ENCODE results near the gene TRIM15. TPM values are rescaled to one million over a fixed set of nuclear protein-coding genes. Genes with fewer than 3 reads are reported as not detected.

TRIM15 gene
- polyA plus RNA-seq, 1 donor, result 51.7 TPM

DNA sequence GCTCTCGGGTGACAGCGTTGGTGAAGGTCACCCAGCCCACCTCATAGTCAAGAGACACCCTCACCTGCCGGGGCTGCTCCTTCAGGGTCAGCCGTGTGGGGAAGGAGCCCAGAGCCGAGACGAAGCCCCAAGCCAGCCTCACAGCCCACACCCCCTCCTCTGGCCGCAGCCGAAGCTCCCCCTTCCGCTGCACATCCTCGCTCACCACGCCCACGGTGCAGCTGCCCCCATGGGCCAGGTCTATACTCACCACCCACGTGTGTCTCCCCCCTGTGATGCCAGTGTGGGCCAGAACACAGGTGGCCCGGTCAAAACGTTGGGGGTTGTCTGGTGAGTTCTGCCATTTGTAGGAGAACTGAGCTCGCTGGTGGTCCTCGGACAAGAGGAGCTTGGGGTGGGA, 9.3 kb upstream of the TRIM15 start:
- Histone ChIP-seq H3K27ac (ENCODE audit: low read length) (peak overlapping the region; percentile 98), H3K4me1 (ENCODE audit: control insufficient read depth, insufficient read depth, low read length) (peaks cover 59% of the 10 kb centered on the region), H3K9me3 (ENCODE audit: control insufficient read depth, low read depth, low read length) (no peaks in the 10 kb centered on the region), H3K4me3 (ENCODE audit: low read length) (no peak overlapping the region), H3K27me3 (ENCODE audit: control insufficient read depth, insufficient read depth, low read length) (no peaks in the 10 kb centered on the region), H3K36me3 (ENCODE audit: control insufficient read depth, insufficient read depth, low read length) (no peaks in the 10 kb centered on the region)
- WGBS (ENCODE audit: insufficient coverage, low lambda C conversion rate), result no CpG with 5 or more reads among the region's 17 CpGs
- DNase-seq, result no peak

DNA sequence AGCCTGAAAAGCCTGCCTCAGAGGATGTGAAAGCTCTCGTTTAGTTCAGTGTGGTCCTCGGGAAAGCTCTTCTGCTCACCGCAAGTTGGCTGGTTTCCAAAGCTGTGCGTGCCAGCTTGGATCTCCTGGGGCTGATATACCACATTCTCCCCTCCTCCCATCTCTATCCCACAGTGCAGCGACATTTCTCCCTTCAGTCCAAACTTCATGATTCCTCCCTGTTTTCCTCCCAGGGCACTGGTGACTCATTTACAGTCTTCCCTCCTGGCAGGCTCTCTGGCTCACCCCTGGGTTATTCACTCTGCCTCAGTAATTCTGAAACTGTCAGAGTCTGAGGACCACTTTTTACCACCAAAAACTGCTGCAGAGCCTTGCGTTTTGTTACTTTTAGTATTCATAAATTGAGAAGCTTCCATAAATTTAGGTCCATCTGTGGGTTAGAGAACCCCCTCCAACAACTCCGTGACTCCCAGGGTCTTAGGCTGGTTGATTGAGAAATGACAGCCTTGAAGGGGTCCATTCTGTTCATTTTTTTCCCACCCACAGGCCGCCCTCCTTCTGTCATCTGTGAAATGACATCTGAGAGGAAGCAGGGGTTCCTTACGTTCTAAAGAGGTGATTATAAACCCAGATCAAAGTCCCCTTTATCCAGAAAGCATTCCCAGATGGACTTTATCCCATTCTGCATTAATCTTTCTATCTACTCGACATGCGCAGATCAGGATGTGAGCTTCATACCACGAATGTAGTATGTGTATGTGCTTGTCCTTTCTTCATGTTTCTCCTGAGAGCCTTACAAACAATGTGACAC, 8.4 kb upstream of the TRIM15 start:
- H3K27ac ChIP-seq (ENCODE audit: low read length), result peak overlapping the region; percentile 98
- no peaks in the 10 kb centered on the region for H3K27me3 ChIP-seq (ENCODE audit: control insufficient read depth, insufficient read depth, low read length)
- H3K4me1 ChIP-seq (ENCODE audit: control insufficient read depth, insufficient read depth, low read length), result peaks cover 59% of the 10 kb centered on the region
- no peaks in the 10 kb centered on the region for H3K36me3 ChIP-seq (ENCODE audit: control insufficient read depth, insufficient read depth, low read length)
- H3K4me3 ChIP-seq (ENCODE audit: low read length), result no peak overlapping the region
- WGBS (ENCODE audit: insufficient coverage, low lambda C conversion rate), result no CpG with 5 or more reads among the region's 12 CpGs
- peak; percentile 84 to 94 for DNase-seq
- no peaks in the 10 kb centered on the region for H3K9me3 ChIP-seq (ENCODE audit: control insufficient read depth, low read depth, low read length)

DNA sequence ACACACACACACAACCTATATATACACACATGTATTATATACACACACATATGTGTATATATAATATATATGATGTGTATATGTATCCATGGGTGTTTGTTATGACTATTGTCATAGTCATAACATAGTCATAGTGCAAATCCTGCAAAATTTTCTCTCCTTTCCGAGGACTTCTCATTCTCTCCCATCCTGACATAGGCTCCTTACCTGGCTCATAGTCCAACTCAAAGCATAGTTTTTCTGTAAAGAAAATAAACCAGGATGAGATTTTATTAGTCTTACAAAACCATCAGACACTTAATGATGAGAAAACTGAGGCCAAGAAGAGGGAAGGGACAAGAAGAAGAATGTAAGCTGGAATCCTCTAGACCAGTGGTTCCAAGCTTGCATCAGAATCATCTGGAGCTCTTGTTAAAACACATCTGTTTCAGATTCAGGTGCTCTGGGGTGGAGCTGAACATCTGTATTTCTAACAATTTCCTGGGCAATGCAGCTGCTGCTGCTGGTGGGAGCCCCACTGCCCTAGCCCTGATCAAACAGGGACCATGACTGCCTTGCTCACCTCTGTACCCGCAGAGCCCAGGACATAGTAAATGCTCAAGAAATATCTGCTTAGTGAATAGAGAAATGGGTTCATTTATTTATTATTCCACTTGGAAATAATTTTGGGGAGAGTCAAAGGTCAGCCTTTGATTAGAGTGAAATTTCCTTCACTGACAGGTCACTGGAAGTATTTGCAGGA, 7.7 kb upstream of the TRIM15 start:
- Histone ChIP-seq H3K27me3 (ENCODE audit: control insufficient read depth, insufficient read depth, low read length) (no peaks in the 10 kb centered on the region), H3K4me1 (ENCODE audit: control insufficient read depth, insufficient read depth, low read length) (peaks cover 58% of the 10 kb centered on the region), H3K4me3 (ENCODE audit: low read length) (no peak overlapping the region), H3K36me3 (ENCODE audit: control insufficient read depth, insufficient read depth, low read length) (no peaks in the 10 kb centered on the region), H3K27ac (ENCODE audit: low read length) (peak overlapping the region; percentile 98), H3K9me3 (ENCODE audit: control insufficient read depth, low read depth, low read length) (no peaks in the 10 kb centered on the region)
- DNase-seq, result no peak
- no CpG with 5 or more reads among the region's 2 CpGs for WGBS (ENCODE audit: insufficient coverage, low lambda C conversion rate)

DNA sequence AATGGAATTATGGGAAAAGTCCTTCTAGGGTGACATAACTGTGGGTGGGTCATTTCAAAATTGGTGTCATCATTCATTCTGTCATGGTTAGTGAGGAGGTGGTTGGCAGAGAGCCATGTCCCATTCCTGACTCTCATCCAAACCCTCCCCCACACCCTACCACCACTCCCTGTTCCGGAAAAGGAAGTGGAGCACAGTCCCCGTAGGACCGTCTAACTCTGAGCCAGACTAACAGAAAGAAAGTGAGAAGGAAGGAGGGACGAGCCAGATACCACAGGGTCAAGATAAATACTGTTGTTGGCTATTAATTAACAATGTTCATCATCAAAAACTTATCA, 7.1 kb upstream of the TRIM15 start:
- Histone ChIP-seq H3K9me3 (ENCODE audit: control insufficient read depth, low read depth, low read length) (no peaks in the 10 kb centered on the region), H3K27ac (ENCODE audit: low read length) (peak overlapping the region; percentile 98), H3K4me1 (ENCODE audit: control insufficient read depth, insufficient read depth, low read length) (peaks cover 52% of the 10 kb centered on the region), H3K36me3 (ENCODE audit: control insufficient read depth, insufficient read depth, low read length) (no peaks in the 10 kb centered on the region), H3K27me3 (ENCODE audit: control insufficient read depth, insufficient read depth, low read length) (no peaks in the 10 kb centered on the region), H3K4me3 (ENCODE audit: low read length) (no peak overlapping the region)
- peak; percentile 88 to 95 for DNase-seq
- WGBS (ENCODE audit: insufficient coverage, low lambda C conversion rate), result no CpG with 5 or more reads among the region's 4 CpGs

DNA sequence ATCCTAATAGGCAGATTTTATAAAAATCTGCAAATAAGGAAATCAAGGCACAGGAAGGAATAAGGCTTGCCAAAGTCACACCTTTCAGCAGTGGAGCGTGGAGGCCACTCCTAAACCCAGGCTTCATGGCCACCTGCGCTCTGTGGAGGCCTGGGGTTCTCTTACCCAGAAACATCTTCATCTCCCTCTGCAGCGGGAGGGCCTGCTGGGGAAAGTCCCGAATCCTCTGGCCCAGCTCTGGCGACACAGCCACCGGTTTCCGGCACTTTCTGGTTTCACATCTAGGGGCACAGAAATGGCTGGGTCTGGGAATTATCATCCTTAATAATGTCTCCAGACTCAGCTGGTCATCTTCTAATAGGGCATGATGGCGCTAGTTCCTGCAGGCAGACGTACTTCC, 6.6 kb upstream of the TRIM15 start:
- no peaks in the 10 kb centered on the region for H3K36me3 ChIP-seq (ENCODE audit: control insufficient read depth, insufficient read depth, low read length)
- no peak overlapping the region for H3K4me3 ChIP-seq (ENCODE audit: low read length)
- no peak for DNase-seq
- H3K27ac ChIP-seq (ENCODE audit: low read length), result peak overlapping the region; percentile 98
- no peaks in the 10 kb centered on the region for H3K9me3 ChIP-seq (ENCODE audit: control insufficient read depth, low read depth, low read length)
- 72% methylated on average over 5 of the region's 9 CpGs for WGBS (ENCODE audit: insufficient coverage, low lambda C conversion rate)
- H3K27me3 ChIP-seq (ENCODE audit: control insufficient read depth, insufficient read depth, low read length), result no peaks in the 10 kb centered on the region
- peaks cover 47% of the 10 kb centered on the region for H3K4me1 ChIP-seq (ENCODE audit: control insufficient read depth, insufficient read depth, low read length)

DNA sequence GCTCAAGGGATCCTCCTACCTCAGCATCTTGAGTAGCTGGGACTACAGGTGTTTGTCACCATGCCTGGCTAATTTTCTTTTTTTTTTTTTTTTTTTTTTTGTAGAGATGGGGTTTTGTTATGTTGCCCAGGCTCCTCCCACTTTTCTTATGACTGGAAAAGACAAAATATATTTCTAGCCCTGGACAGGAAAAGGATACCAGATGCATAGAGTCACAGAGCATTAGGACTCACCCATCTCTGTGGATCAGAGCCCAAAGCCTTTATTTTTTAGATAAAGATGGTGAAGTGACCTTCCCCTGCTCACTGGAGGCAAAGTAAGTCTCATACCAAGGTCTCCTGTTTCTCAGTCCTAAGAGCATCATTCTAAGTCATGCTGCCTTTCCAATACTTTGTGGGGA, 5.8 kb upstream of the TRIM15 start:
- peaks cover 42% of the 10 kb centered on the region for H3K4me1 ChIP-seq (ENCODE audit: control insufficient read depth, insufficient read depth, low read length)
- no peak overlapping the region for H3K27ac ChIP-seq (ENCODE audit: low read length)
- DNase-seq, result no peak
- no peaks in the 10 kb centered on the region for H3K9me3 ChIP-seq (ENCODE audit: control insufficient read depth, low read depth, low read length)
- H3K36me3 ChIP-seq (ENCODE audit: control insufficient read depth, insufficient read depth, low read length), result no peaks in the 10 kb centered on the region
- H3K4me3 ChIP-seq (ENCODE audit: low read length), result no peak overlapping the region
- no peaks in the 10 kb centered on the region for H3K27me3 ChIP-seq (ENCODE audit: control insufficient read depth, insufficient read depth, low read length)

DNA sequence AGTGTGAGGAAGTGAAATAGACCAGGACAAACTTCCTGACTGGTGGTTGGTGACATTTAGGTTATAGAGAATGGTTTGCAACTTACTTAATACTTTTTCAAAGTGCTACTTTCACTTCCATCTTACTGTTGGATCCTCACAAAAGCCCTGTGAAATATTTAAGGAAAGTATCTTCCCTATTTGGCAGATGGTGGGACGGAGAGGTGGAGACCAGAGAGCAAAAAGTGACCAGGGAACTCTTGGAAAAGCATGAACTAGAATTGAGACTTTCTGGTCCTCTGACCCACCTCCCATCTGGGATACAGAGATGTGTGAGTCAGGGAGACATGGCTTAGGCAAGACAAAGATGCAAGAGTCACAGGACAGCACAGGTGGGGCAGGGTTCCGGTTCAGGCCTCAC, 5.3 kb upstream of the TRIM15 start:
- no peaks in the 10 kb centered on the region for H3K27me3 ChIP-seq (ENCODE audit: control insufficient read depth, insufficient read depth, low read length)
- no peaks in the 10 kb centered on the region for H3K36me3 ChIP-seq (ENCODE audit: control insufficient read depth, insufficient read depth, low read length)
- no peak overlapping the region for H3K4me3 ChIP-seq (ENCODE audit: low read length)
- peaks cover 39% of the 10 kb centered on the region for H3K4me1 ChIP-seq (ENCODE audit: control insufficient read depth, insufficient read depth, low read length)
- 100% methylated on average over 1 of the region's 2 CpGs for WGBS (ENCODE audit: insufficient coverage, low lambda C conversion rate)
- no peak overlapping the region for H3K27ac ChIP-seq (ENCODE audit: low read length)
- DNase-seq, result no peak
- H3K9me3 ChIP-seq (ENCODE audit: control insufficient read depth, low read depth, low read length), result no peaks in the 10 kb centered on the region

DNA sequence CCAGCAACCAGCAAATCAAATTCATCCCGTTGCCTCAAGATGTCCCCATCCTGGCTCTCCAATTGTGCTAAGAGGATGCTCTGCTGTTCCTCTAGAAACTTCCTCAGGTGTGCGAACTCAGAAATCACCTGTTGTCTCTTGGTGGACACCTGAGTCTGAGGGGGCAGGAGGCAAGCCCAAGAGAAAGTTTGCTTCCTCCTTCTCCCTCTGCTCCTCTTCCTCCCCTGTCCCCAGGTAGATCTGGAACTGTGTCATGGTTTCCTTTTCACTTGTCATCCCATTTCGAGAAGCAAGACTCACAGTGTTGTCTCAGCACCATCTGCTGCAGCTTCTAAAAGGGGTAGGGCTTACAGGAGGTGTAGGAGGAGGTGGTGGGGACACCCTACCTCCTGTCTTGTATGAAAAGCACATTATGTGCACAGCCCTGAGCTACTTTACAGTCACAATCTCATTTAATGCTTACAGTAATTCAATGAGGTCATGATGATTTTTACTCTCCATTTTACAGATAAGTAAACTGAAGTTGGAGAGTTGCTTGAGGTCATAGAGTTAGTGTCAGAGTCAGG, 4.8 kb upstream of the TRIM15 start:
- DNase-seq, result no peak
- no CpG with 5 or more reads among the region's 3 CpGs for WGBS (ENCODE audit: insufficient coverage, low lambda C conversion rate)
- Histone ChIP-seq H3K9me3 (ENCODE audit: control insufficient read depth, low read depth, low read length) (peaks cover 2% of the 10 kb centered on the region), H3K4me3 (ENCODE audit: low read length) (no peak overlapping the region), H3K27me3 (ENCODE audit: control insufficient read depth, insufficient read depth, low read length) (no peaks in the 10 kb centered on the region), H3K4me1 (ENCODE audit: control insufficient read depth, insufficient read depth, low read length) (peaks cover 34% of the 10 kb centered on the region), H3K36me3 (ENCODE audit: control insufficient read depth, insufficient read depth, low read length) (no peaks in the 10 kb centered on the region), H3K27ac (ENCODE audit: low read length) (no peak overlapping the region)

DNA sequence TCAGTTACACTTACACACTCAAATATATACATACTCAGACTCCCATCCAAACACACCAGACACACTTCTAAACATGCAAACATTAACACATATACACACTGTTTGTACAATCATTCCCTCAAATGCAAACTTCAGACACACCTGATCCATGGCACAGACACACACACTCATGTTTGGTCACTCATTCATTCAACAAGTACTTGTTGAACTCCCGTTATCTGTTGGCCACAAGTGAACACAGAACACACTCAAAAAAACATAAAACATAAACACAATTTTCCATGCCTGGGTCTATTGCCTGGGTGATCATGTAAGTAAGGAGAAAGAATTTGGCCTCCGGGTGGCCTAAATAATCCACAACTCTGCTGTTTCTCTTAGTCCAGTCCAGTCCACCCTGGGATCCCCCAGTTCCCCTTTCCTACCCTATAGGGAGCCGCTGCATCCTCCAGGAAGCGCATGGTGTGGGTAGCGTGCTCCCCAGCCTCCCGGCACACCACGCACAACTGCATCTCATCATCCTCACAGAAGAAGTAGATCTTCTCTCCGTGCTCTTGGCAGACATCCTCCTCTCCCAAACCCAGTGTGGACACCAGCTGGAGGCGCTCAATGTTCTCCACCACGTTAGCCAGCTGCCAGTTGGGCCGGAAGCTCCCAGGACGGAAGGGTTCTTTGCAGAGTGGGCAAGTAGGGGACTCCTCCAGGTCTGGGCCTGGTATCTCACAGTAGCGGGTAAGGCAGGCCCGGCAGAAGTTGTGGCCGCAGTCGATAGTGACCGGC, 3.1 kb upstream of the TRIM15 start:
- DNase-seq, result no peak
- H3K9me3 ChIP-seq (ENCODE audit: control insufficient read depth, low read depth, low read length), result peaks cover 5% of the 10 kb centered on the region
- no CpG with 5 or more reads among the region's 17 CpGs for WGBS (ENCODE audit: insufficient coverage, low lambda C conversion rate)
- no peak overlapping the region for H3K4me3 ChIP-seq (ENCODE audit: low read length)
- no peak overlapping the region for H3K27ac ChIP-seq (ENCODE audit: low read length)
- H3K36me3 ChIP-seq (ENCODE audit: control insufficient read depth, insufficient read depth, low read length), result no peaks in the 10 kb centered on the region
- H3K27me3 ChIP-seq (ENCODE audit: control insufficient read depth, insufficient read depth, low read length), result no peaks in the 10 kb centered on the region
- peaks cover 24% of the 10 kb centered on the region for H3K4me1 ChIP-seq (ENCODE audit: control insufficient read depth, insufficient read depth, low read length)

DNA sequence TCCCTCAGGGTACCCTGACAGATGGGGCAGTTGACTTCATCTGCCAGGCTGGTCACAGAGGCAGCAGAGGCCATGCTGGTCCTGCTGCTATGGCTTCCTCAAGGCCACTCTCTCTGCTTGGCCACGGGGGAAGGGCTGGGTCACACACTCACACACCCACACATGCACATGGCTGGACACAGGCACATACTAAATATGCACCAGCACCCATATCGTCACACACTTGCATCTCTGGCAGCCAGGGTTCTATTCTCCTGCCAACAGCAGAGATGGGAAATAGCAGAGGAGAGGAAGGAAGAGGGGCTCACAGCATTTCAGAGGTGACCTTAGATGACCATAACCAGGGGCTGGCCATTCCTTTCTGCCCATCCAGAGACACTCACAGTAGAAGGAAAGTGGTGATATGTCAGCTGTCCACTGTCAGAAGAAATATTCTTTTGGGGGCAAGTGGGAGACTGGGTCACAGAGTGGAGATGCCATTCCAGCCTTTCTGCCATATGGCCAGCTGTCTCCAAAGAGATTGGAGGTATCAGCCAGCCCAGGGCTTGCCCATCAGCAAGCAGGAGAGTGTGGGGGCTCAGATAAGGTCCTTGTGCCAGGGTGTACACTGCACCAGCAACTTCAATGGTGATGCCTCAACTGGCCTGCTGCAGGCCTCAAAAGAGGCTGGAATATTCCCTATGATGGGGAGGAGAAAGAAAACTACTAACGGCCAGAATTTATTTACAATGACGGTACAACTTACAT, 2.4 kb upstream of the TRIM15 start, which contains the start of gene TRIM10:
Gene TRIM10, minus strand, starts transcription at position 427 of the 747 bp plus-strand sequence. Its CDS starts 353 bp downstream, at position 74.
- peaks cover 5% of the 10 kb centered on the region for H3K9me3 ChIP-seq (ENCODE audit: control insufficient read depth, low read depth, low read length)
- H3K4me1 ChIP-seq (ENCODE audit: control insufficient read depth, insufficient read depth, low read length), result peaks cover 19% of the 10 kb centered on the region
- no peak within 1 kb of the TSS for H3K27ac ChIP-seq (ENCODE audit: low read length)
- no peaks in the 10 kb centered on the region for H3K36me3 ChIP-seq (ENCODE audit: control insufficient read depth, insufficient read depth, low read length)
- H3K27me3 ChIP-seq (ENCODE audit: control insufficient read depth, insufficient read depth, low read length), result no peaks in the 10 kb centered on the region
- WGBS (ENCODE audit: insufficient coverage, low lambda C conversion rate), result 80% methylated on average over 1 of the region's 4 CpGs
- no peak for DNase-seq
- H3K4me3 ChIP-seq (ENCODE audit: low read length), result no peak within 1 kb of the TSS
